HG03039 (cell line): Measurements from ENCODE around the gene KCTD21.

ENCODE experiments used
- ATAC-seq: cut with Tn5 transposase; IDR thresholded peaks from one replicate; pipeline ENCODE4 v1.9.1; 2021; ENCODE audit warnings: mild to moderate bottlenecking, moderate library complexity; ENCODE audit not compliant: unreplicated experiment

The KCTD21 gene

GRCh38 chr11:78219493-78220217 lies 31.2 kb upstream of the KCTD21 start:
- no peak for ATAC-seq

DNA sequence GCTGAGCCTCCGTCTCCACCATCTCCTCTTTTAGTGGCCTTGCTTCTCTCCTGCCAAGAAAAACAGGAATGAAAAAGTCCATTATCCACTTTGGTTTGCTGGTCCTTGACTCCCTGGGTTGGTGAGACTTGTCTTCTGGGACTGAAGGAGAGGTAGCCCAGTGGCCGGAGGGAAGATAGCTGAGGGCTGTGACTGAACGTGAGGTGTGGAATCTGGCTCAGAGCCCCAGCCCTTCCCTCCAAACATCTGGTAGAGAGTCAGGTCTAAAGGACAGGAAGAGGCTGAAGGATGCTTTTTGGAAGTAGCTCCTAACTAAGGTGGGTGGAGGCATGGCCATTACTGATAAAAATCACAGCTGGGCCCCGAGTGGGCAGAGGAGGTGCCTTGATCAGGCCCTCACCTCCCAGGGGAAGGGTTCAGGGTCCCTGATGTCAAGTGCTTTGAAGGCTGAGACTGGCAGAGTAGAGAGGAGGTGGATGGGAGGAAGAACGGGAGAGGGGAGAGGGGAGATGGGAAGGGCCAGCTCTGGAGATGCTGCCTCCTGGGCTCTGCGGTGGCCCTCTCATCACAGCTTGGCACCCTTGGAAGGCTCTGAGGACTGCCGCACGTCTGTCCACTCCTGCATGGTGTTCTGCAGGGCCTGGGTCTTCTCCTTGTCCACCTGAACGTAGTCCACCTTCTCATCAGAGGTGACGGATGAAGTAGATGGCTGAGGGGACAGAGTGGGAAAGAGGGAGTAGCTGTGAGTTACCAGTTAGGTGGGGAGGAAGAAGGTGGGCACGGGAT lies 30.5 kb upstream of the KCTD21 start:
- no peak for ATAC-seq

DNA sequence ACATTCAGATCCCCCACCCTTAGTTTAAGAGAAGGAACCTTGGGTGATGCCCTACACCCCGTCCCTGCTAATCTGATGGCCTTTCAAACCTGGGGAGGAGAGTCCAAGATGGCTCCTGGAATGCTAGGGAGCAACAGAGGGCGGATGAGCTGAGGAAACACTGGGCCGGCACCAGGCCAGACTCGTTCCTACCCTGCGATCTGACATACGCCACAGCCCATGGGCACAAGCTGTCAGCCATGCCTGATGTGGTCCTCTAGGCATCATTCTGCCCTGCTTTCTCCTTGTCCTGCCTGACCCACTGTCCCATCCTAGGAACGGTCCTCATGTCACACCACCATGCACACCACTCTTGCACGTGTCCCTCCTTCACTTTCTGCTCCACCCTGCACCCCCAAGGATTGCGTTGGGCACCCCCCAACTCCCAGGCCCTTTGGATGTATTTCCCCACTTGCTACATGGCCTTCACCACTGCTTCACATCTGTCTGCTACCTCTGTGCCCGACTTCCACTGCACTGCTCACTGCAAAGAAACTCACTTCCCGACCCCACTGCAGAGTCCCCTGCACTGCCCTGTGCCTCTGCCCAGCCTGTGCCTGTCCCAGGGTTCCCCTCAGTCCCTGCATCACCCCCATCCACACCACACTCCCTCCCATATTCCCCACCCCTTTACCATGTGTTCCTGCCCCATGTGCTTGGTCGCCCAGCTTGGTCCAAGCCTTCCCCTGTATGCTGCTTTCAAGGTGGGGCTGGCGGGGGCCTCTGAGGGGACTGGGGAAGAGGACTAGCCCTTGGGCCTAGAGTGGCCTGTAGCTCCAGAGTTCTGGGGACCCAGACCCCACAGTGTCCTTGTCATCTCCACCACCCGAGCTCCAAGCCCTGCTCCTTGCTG lies 29.5 kb upstream of the KCTD21 start:
- ATAC-seq: no peak

GRCh38 chr11:78216571-78217287 lies 28.3 kb upstream of the KCTD21 start:
- no peak for ATAC-seq

- ATAC-seq: no peak
Observed at GRCh38 chr11:78216021-78216420, 27.6 kb upstream of the KCTD21 start.

GRCh38 chr11:78214331-78215194 lies 26.1 kb upstream of the KCTD21 start:
- no peak for ATAC-seq

- ATAC-seq: no peak
Observed at GRCh38 chr11:78213526-78214330, 25.3 kb upstream of the KCTD21 start.

DNA sequence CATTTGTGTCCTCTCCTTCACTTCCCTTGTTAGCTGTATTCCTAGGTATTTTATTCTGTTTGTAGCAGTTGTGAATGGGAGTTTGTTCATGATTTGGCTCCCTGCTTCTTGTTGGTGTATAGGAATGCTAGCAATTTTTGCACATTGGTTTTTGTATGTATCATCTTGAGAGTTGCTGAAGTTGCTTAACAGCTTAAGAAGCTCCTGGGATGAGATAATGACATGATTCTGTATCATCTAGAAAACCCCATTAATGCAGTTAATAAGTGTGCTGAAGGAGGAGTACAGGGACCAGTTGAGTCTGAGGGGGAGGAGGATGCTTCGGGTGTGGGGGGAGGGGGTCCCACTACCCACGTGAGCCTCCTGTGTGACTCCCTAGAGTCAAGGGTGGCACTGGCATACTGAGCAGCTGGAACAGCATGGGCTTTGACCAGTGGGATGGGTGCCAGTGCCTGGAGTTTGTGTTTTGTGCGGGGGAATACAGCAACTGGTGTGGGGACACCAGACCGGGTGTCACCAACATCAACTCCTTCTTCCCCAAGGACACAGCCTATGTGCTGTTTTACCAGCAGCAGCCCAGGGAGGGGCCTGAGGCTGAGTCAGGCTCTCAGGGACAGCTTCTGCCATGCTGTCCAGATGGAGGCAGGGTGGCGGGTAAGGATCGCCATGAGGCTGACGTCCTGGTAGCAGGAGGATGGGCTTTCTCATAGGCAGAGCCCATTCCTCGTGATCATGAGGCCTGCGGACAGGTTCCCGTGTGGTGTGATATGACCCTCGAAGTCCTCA lies 24.4 kb upstream of the KCTD21 start:
- no peak for ATAC-seq

DNA sequence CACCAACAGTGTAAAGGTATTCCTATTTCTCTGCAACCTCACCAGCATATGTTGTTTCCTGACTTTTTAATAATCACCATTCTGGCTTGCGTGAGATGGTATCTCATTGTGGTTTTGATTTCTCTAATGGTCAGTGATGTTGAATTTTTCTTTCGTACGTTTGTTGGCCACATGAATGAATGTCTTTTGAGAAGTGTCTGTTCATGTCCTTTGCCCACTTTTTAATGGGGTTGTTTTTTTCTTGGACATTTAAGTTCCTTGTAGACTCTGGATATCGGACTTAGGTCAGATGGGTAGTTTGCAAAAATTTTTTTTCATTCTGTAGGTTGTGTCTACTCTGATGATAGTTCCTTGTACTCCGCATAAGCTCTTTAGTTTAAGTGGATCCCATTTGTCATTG lies 23.1 kb upstream of the KCTD21 start:
- no peak for ATAC-seq

DNA sequence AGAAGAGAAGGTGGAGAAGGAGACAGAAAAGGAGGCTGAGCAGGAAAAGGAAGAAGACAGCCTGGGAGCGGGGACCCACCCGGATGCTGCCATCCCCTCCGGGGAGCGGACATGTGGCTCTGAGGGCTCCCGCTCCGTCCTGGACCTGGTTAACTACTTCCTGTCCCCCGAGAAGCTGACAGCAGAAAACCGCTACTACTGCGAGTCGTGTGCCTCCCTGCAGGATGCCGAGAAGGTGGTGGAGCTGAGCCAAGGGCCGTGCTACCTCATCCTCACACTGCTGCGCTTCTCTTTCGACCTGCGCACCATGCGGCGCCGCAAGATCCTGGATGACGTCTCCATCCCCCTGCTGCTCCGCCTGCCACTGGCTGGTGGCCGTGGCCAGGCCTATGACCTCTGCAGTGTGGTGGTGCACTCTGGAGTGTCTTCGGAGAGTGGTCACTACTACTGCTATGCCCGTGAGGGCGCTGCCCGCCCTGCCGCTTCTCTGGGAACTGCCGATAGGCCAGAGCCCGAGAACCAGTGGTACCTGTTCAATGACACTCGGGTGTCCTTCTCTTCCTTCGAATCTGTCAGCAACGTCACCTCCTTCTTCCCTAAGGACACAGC lies 21.7 kb upstream of the KCTD21 start:
- ATAC-seq: no peak

- ATAC-seq: no peak
Observed at GRCh38 chr11:78209478-78209877, 21.1 kb upstream of the KCTD21 start.

DNA sequence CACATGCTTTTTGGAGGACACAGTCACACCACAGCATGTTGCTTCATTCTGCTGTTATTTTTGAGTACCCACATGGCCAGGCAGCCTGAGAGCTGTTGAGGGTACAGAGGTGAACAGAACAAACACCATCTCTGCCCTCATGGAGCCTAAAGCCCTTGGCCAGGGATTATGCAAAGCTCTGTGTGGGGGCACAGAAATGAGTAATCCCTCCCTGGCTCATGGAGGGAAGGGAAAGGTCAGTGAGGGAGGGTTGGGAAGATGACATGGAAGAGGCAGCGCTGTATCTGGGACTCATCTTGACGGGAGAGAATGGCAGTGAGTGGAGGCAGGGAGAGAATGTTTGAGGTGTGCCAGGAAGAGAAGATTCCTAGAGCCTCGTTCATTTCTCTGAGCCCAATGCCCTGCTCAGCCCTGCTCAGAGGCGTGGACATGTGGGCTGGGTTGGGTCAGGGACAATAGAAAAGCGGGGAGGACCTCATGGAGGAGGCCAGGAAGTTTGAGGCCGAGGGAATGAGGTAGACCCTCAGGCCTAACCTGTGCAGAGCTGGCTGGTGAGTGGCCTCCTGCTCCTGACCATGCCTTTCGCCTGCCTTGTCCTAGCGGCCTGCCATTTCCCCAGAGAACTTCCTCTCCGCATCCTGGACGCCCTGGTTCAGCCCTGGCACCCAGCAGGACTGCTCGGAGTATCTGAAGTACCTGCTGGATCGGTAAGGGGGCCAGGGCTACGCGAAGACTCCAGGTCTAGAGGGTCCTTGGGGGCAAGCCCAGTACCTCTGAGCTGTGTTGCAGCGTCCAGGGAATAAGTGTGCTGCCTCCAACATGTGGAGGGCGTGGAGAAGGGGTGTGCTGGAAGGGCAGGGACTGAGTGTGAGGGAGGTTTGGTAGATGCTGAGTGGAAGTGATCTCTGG lies 20.1 kb upstream of the KCTD21 start:
- no peak for ATAC-seq

- ATAC-seq: no peak
Observed at GRCh38 chr11:78207532-78208256, 19.3 kb upstream of the KCTD21 start.

GRCh38 chr11:78205691-78206090 lies 17.3 kb upstream of the KCTD21 start:
- ATAC-seq: no peak

- no peak for ATAC-seq
Observed at GRCh38 chr11:78205256-78205655, 16.8 kb upstream of the KCTD21 start.

GRCh38 chr11:78203184-78203583 lies 14.8 kb upstream of the KCTD21 start:
- no peak for ATAC-seq
